ENCODE data around the gene VAPB.

The VAPB gene

DNA sequence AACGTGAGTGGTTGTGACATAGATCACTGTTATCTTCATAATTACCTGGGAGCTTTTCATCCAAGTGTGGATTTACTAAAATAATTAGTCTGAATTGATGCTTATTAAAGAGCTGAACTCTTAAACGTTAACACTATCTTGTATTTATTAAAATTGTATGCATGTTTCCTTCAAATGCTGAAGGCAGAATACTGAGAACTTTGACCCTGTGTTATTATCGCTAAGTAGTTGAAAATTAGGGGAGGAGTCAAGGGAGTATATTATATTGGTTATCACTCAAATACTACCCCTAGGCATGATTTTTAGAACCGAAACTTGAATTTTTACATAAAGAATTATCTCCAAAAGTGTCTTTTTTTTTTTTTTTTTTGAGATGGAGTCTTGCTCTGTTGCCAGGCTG lies 5.8 kb downstream of the VAPB start:
- no peak overlapping the region for H3K27ac ChIP-seq (ENCODE audit: low read depth, low read length)
- peaks cover 14% of the 10 kb centered on the region for H3K36me3 ChIP-seq (ENCODE audit: control insufficient read depth, insufficient read depth, low read length)
- H3K9ac ChIP-seq (ENCODE audit: low read length), result no peak overlapping the region
- H3K4me1 ChIP-seq (ENCODE audit: control insufficient read depth, insufficient read depth, low read length), result peaks cover 23% of the 10 kb centered on the region
- H3K4me3 ChIP-seq (ENCODE audit: low read depth, low read length), result no peak overlapping the region
- H3K27me3 ChIP-seq (ENCODE audit: control insufficient read depth, insufficient read depth, low read length), result no peaks in the 10 kb centered on the region
- H3K9me3 ChIP-seq (ENCODE audit: control insufficient read depth, insufficient read depth, low read depth, low read length), result no peaks in the 10 kb centered on the region

DNA sequence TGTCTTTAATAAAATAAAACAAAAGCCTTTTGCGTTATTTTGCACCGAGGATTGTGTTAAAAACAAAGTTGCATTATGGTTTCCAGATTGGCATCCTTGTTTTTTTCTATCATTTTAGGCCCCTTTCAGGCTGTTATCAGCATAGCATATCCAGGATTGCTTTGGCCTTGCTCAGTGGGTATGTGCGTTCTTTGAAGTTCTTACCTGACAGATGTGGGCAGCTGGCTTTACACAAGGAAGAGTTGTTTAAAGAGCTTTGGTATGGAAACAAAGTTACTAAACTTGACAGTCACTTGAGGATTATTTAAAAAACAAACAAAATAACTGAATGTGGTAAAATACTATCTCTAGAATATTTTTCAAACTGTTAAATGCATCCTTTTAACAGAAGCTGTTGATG lies 6.6 kb downstream of the VAPB start:
- no peaks in the 10 kb centered on the region for H3K9me3 ChIP-seq (ENCODE audit: control insufficient read depth, insufficient read depth, low read depth, low read length)
- H3K27me3 ChIP-seq (ENCODE audit: control insufficient read depth, insufficient read depth, low read length), result no peaks in the 10 kb centered on the region
- H3K4me3 ChIP-seq (ENCODE audit: low read depth, low read length), result no peak overlapping the region
- H3K9ac ChIP-seq (ENCODE audit: low read length), result no peak overlapping the region
- peaks cover 25% of the 10 kb centered on the region for H3K4me1 ChIP-seq (ENCODE audit: control insufficient read depth, insufficient read depth, low read length)
- peaks cover 11% of the 10 kb centered on the region for H3K36me3 ChIP-seq (ENCODE audit: control insufficient read depth, insufficient read depth, low read length)
- no peak overlapping the region for H3K27ac ChIP-seq (ENCODE audit: low read depth, low read length)

DNA sequence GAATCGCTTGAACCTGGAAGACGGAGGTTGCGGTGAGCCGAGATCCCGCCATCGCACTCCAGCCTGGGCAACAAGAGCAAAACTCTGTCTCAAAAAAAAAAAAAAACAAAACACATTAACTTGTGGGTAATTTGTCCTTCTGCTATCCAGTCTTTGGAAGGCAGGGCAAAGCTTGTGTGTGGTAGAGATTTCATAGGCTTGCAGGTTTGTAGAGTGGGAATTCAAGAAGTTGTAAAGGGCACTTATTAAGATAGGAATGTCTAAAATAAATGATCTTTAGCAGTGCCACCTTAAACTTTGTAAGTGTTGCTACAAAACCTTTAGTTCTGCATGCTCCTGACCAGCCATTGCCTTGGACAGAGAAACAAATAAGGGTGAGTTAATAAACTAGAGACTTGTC lies 8.4 kb downstream of the VAPB start:
- H3K9me3 ChIP-seq (ENCODE audit: control insufficient read depth, insufficient read depth, low read depth, low read length), result no peaks in the 10 kb centered on the region
- H3K36me3 ChIP-seq (ENCODE audit: control insufficient read depth, insufficient read depth, low read length), result no peaks in the 10 kb centered on the region
- no peak overlapping the region for H3K9ac ChIP-seq (ENCODE audit: low read length)
- H3K4me3 ChIP-seq (ENCODE audit: low read depth, low read length), result no peak overlapping the region
- peaks cover 27% of the 10 kb centered on the region for H3K4me1 ChIP-seq (ENCODE audit: control insufficient read depth, insufficient read depth, low read length)
- no peaks in the 10 kb centered on the region for H3K27me3 ChIP-seq (ENCODE audit: control insufficient read depth, insufficient read depth, low read length)
- no peak overlapping the region for H3K27ac ChIP-seq (ENCODE audit: low read depth, low read length)

DNA sequence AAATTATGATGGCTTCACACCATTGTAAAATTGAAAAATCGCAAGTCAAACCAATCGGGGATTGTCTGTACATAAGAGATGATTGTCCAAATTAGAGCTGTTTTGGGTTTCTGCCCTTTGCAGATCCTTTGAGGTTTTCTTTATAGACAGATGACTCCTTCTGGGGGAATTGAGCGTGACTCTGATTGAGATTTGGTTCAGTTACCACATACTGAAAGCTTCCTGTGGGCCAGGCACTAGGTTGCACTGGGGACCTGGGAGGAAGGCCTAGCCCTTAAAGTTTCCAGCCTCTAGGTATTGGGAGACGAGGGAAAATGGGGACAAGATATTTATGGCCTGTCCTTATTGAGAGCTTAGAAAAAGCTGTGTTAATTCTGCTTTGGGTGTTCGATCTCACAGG lies 9.2 kb downstream of the VAPB start:
- H3K4me3 ChIP-seq (ENCODE audit: low read depth, low read length), result no peak overlapping the region
- H3K4me1 ChIP-seq (ENCODE audit: control insufficient read depth, insufficient read depth, low read length), result peaks cover 27% of the 10 kb centered on the region
- H3K36me3 ChIP-seq (ENCODE audit: control insufficient read depth, insufficient read depth, low read length), result no peaks in the 10 kb centered on the region
- H3K9me3 ChIP-seq (ENCODE audit: control insufficient read depth, insufficient read depth, low read depth, low read length), result no peaks in the 10 kb centered on the region
- H3K27ac ChIP-seq (ENCODE audit: low read depth, low read length), result no peak overlapping the region
- no peak overlapping the region for H3K9ac ChIP-seq (ENCODE audit: low read length)
- no peaks in the 10 kb centered on the region for H3K27me3 ChIP-seq (ENCODE audit: control insufficient read depth, insufficient read depth, low read length)

DNA sequence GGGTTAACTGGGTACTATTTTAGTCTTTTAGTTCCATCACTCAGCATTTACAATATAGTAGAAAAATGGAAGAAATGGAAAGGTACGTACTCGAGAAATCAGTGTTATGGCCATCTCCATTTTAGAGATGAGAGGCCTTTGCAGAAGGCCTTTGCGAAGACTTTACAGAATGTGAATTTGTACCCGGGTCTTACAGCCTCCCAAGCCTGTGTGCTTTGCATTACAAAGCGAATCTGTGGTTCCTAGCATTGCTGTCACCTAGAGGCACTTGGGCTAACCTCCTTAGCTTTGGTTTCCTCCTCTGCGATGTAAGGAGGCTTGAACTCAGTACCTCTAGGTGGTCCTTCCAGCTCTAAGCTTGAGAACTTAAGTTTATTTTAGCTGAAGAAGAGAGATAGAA lies 10.9 kb downstream of the VAPB start:
- Histone ChIP-seq H3K4me3 (ENCODE audit: low read depth, low read length) (no peak overlapping the region), H3K9me3 (ENCODE audit: control insufficient read depth, insufficient read depth, low read depth, low read length) (no peaks in the 10 kb centered on the region), H3K36me3 (ENCODE audit: control insufficient read depth, insufficient read depth, low read length) (no peaks in the 10 kb centered on the region), H3K27me3 (ENCODE audit: control insufficient read depth, insufficient read depth, low read length) (no peaks in the 10 kb centered on the region), H3K9ac (ENCODE audit: low read length) (no peak overlapping the region), H3K4me1 (ENCODE audit: control insufficient read depth, insufficient read depth, low read length) (peaks cover 32% of the 10 kb centered on the region), H3K27ac (ENCODE audit: low read depth, low read length) (no peak overlapping the region)

DNA sequence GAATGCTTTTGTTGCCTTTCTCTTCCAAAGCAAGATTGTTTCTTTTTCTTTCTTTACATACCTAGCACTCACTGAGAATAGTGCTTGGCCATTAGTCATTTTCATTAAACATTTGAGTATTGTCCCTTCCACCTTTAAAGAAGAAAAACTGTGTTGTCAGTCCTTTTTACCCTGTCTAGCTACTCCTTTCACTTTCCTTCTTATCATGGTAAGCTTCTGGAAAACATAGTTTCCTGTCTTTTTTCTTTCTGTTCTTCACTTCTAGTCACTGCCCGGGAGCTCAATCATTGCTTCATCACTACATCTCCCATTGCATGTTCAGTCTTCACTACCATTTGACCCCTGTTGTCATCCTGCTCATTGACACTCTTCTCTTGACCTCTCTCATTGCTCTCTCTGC lies 12.1 kb downstream of the VAPB start:
- H3K4me3 ChIP-seq (ENCODE audit: low read depth, low read length), result no peak overlapping the region
- no peaks in the 10 kb centered on the region for H3K27me3 ChIP-seq (ENCODE audit: control insufficient read depth, insufficient read depth, low read length)
- peaks cover 33% of the 10 kb centered on the region for H3K4me1 ChIP-seq (ENCODE audit: control insufficient read depth, insufficient read depth, low read length)

DNA sequence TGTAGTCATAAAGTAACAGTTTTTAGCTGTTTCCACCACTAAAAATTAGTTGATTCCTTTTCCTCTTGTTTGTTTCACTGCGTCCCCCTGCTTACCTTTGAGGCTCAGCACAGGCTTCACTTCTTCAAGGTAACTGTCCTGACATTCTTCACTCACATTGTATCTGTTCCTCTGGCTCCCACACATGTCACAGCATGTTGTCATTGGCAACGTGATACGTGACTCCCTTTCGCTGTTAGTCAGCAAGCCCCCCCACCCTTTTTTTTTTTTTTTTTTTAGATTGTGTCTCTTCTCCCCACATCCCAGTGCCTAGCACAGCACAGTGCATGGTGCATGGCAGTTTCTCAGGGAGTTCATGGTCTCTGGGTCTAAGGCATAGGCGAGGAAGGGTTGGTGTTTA lies 13.3 kb downstream of the VAPB start:
- Histone ChIP-seq H3K4me3 (ENCODE audit: low read depth, low read length) (no peak overlapping the region), H3K9me3 (ENCODE audit: control insufficient read depth, insufficient read depth, low read depth, low read length) (no peaks in the 10 kb centered on the region), H3K4me1 (ENCODE audit: control insufficient read depth, insufficient read depth, low read length) (peaks cover 32% of the 10 kb centered on the region), H3K36me3 (ENCODE audit: control insufficient read depth, insufficient read depth, low read length) (no peaks in the 10 kb centered on the region), H3K27ac (ENCODE audit: low read depth, low read length) (no peak overlapping the region), H3K27me3 (ENCODE audit: control insufficient read depth, insufficient read depth, low read length) (no peaks in the 10 kb centered on the region), H3K9ac (ENCODE audit: low read length) (no peak overlapping the region)

More for the DNA sequence above, 12.1 kb downstream of the VAPB start:
- Histone ChIP-seq H3K9me3 (ENCODE audit: control insufficient read depth, insufficient read depth, low read depth, low read length) (no peaks in the 10 kb centered on the region), H3K9ac (ENCODE audit: low read length) (no peak overlapping the region), H3K36me3 (ENCODE audit: control insufficient read depth, insufficient read depth, low read length) (no peaks in the 10 kb centered on the region), H3K27ac (ENCODE audit: low read depth, low read length) (no peak overlapping the region)

DNA sequence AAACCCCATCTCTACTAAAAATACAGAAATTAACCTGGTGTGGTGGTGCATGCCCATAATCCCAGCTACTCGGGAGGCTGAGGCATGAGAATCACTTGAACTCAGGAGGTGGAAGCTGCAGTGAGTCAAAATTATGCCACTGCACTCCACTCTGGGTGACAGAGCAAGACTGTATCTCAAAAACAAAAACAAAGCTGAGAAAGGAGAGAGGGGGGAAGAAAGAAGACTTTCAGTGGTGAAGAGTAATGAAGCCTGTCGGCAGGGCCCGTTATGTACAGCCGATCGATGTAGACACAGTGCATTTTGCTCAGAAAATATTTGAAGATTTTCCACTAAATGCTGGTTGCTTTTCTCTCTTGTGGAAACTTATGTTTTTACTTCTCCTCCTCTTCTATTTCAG lies 13.8 kb downstream of the VAPB start:
- Histone ChIP-seq H3K27ac (ENCODE audit: low read depth, low read length) (no peak overlapping the region), H3K9ac (ENCODE audit: low read length) (no peak overlapping the region), H3K9me3 (ENCODE audit: control insufficient read depth, insufficient read depth, low read depth, low read length) (no peaks in the 10 kb centered on the region), H3K4me3 (ENCODE audit: low read depth, low read length) (no peak overlapping the region), H3K36me3 (ENCODE audit: control insufficient read depth, insufficient read depth, low read length) (no peaks in the 10 kb centered on the region), H3K4me1 (ENCODE audit: control insufficient read depth, insufficient read depth, low read length) (peaks cover 37% of the 10 kb centered on the region), H3K27me3 (ENCODE audit: control insufficient read depth, insufficient read depth, low read length) (no peaks in the 10 kb centered on the region)

DNA sequence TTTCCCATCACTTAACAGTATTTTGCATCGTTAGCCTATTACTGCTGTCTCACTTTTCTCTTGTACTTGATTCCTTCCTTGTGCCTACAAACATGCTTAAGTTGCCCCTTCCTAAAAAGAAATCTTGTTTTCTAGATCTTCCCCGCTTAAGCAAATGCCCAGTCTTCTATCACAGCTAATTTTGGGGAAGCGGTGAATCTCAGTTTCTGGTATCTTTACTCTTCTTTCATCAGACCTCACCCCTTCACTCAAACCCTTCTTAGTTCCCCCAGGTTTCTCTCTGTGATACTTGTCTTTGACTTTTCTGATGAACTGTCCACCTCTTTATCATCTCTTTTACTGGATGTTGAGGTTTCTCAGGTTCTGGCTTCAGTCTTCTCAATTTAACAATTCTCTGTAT lies 14.2 kb downstream of the VAPB start:
- Histone ChIP-seq H3K9ac (ENCODE audit: low read length) (no peak overlapping the region), H3K27me3 (ENCODE audit: control insufficient read depth, insufficient read depth, low read length) (no peaks in the 10 kb centered on the region), H3K4me3 (ENCODE audit: low read depth, low read length) (no peak overlapping the region), H3K27ac (ENCODE audit: low read depth, low read length) (no peak overlapping the region), H3K9me3 (ENCODE audit: control insufficient read depth, insufficient read depth, low read depth, low read length) (no peaks in the 10 kb centered on the region), H3K36me3 (ENCODE audit: control insufficient read depth, insufficient read depth, low read length) (no peaks in the 10 kb centered on the region), H3K4me1 (ENCODE audit: control insufficient read depth, insufficient read depth, low read length) (peaks cover 41% of the 10 kb centered on the region)

DNA sequence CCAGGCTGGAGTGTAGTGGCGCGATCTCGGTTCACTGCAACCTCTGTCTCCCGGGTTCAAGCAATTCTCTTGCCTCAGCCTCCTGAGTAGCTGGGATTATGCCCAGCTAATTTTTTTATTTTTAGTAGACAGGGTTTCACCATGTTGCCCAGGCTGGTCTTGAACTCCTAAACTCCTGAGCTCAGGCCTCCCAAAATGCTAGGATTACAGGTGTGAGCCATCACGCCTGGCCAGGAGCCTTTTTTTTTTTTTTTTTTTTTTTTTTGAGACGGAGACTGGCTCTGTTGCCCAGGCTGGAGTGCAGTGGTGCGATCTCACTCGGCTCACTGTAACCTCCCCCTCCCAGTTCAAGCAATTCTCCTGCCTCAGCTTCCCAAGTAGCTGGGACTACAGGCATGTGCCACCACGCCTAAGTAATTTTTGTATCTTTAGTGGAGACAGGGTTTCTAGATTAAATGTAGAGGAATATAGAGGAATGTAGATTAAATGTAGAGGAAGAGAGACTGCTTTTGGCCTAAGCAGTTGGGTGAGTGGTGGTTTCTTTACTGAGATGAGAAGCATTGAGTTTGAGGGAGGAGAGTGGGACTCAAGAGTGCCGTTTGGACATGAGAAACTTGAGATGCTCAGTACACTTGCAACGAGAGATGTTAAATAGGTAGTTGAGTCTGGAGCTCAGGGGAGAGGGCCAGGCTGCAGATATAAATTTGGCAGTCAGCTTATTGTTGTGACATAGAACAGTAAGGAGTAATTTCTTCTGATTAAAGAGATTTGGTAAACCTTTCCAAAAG lies 16.7 kb downstream of the VAPB start:
- H3K9ac ChIP-seq (ENCODE audit: low read length), result no peak overlapping the region
- peaks cover 2% of the 10 kb centered on the region; the same call in 1 of the 2 replicates for H3K9me3 ChIP-seq (ENCODE audit: control insufficient read depth, insufficient read depth, low read depth, low read length)
- H3K4me3 ChIP-seq (ENCODE audit: low read depth, low read length), result no peak overlapping the region
- no peaks in the 10 kb centered on the region for H3K36me3 ChIP-seq (ENCODE audit: control insufficient read depth, insufficient read depth, low read length)
- no peak overlapping the region for H3K27ac ChIP-seq (ENCODE audit: low read depth, low read length)
- no peaks in the 10 kb centered on the region for H3K27me3 ChIP-seq (ENCODE audit: control insufficient read depth, insufficient read depth, low read length)
- H3K4me1 ChIP-seq (ENCODE audit: control insufficient read depth, insufficient read depth, low read length), result peaks cover 39% of the 10 kb centered on the region

DNA sequence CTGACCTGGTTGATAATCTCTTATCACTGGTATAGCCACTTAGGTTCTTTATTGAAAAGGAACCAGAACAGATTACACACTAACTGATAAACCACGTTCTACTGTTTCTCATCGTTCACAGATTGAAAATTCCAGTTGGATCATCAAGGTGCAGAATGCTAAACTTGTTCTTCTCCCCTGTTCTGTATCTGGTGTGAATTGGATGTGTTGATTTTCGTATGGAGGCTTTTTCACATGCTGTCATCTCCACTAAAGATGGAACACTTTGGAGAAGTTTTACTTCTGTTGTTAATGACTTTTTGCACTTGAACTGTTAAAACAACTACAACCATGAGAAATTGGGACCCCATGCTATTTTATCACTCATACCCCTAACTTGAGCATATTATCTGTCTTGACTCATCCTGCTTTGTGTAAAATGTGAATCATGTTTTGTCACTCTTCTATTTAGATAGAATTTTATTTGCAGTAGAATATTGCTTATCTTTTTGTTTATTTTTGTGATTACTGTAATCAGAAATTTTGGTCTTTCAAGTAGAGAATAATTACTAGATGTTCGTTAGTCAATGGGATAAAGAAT lies 17.5 kb downstream of the VAPB start:
- peaks cover 36% of the 10 kb centered on the region for H3K4me1 ChIP-seq (ENCODE audit: control insufficient read depth, insufficient read depth, low read length)
- H3K27me3 ChIP-seq (ENCODE audit: control insufficient read depth, insufficient read depth, low read length), result no peaks in the 10 kb centered on the region
- H3K4me3 ChIP-seq (ENCODE audit: low read depth, low read length), result no peak overlapping the region
- no peak overlapping the region for H3K27ac ChIP-seq (ENCODE audit: low read depth, low read length)
- H3K9ac ChIP-seq (ENCODE audit: low read length), result no peak overlapping the region
- H3K9me3 ChIP-seq (ENCODE audit: control insufficient read depth, insufficient read depth, low read depth, low read length), result peaks cover 6% of the 10 kb centered on the region; the same call in 1 of the 2 replicates
- H3K36me3 ChIP-seq (ENCODE audit: control insufficient read depth, insufficient read depth, low read length), result no peaks in the 10 kb centered on the region
